ENCODE data around the gene ZCCHC8.

GRCh38 chr12:122537021-122537420 lies 36.3 kb upstream of the ZCCHC8 start:
- TF ChIP-seq CTCF (IDR thresholded peaks at IDR 0.05) (no peak), POLR2AphosphoS5 (IDR thresholded peaks at IDR 0.05) (no peak), POLR2A (IDR thresholded peaks at IDR 0.05) (no peak)

Measured in gastroesophageal sphincter (tissue), 3 donors.